GM19239 (cell line): Measurements from ENCODE around the gene HOXD12.
A peak's percentile ranks its signal among the peaks of the same experiment; 100 is the strongest.

Source experiments
- DNase-seq: peaks from one replicate; pipeline ENCODE4 v3.0.0; 2011; ENCODE audit warnings: low spot score; ENCODE audit not compliant: insufficient read length
- FAIRE-seq: peaks from 2 replicates; lab custom pipeline; 2011; peaks lifted over from hg19 to GRCh38; lab: Jason Lieb, UNC

Gene HOXD12

GRCh38 chr2:176128982-176129796 is 29.6 kb downstream of the HOXD12 start, which contains the start of gene HOXD8:
Gene HOXD8, plus strand, starts transcription at chr2:176129705. Its CDS starts 662 bp downstream, at chr2:176130367.
- DNase-seq = no peak
- no peak for FAIRE-seq

GRCh38 chr2:176129813-176130146 is 30.2 kb downstream of the HOXD12 start:
- FAIRE-seq = no peak
- DNase-seq = no peak

- FAIRE-seq = no peak
- no peak for DNase-seq
Observed at GRCh38 chr2:176130147-176130956, 30.8 kb downstream of the HOXD12 start.

GRCh38 chr2:176130957-176131847 is 31.6 kb downstream of the HOXD12 start:
- DNase-seq (no peak), FAIRE-seq (no peak)

DNA sequence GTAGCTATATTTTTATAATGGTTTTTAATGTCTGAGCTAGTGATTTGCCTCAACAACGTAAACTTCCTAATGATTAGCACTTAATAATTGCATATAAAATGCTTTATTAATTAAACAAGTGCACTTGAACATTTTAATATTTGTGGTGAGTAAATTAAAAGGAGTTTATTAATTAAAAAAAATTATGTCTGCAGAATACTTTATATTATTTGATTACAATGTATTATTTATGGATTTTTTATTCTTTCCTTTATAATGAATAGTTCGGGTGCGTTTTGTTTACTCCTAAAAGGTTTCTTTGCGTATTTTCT is 32.2 kb downstream of the HOXD12 start:
- no peak for FAIRE-seq
- DNase-seq = no peak

- peak; percentile 18 for FAIRE-seq
- DNase-seq = no peak
Observed at GRCh38 chr2:176132205-176133171, 32.9 kb downstream of the HOXD12 start.

GRCh38 chr2:176133389-176133788 is 33.8 kb downstream of the HOXD12 start:
- FAIRE-seq (no peak), DNase-seq (no peak)

DNA sequence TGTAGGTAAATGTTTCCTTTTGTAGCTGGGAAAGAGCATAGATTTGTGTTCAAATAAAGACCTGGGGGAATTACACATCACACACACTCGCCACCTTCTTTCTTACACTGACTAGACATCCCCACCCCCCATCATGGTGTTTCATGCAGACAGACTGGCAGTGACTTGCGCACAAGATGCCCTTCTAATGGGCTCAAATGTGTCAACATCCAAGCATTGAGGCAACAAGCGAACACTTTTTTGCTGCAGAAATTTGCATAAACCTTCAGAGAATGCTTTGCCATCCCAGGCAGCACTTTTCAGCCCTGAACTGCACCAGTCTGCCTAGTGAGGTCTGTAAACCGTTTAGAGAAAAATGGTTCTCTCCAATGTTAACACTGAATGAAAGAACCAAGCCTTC is 34.4 kb downstream of the HOXD12 start:
- no peak for DNase-seq
- no peak for FAIRE-seq

GRCh38 chr2:176135035-176135440 is 35.4 kb downstream of the HOXD12 start:
- FAIRE-seq (no peak), DNase-seq (no peak)

GRCh38 chr2:176136374-176137251 is 37.0 kb downstream of the HOXD12 start:
- no peak for DNase-seq

GRCh38 chr2:176137252-176137580 is 37.6 kb downstream of the HOXD12 start:
- no peak for DNase-seq
- no peak for FAIRE-seq

More at GRCh38 chr2:176136374-176137251, 37.0 kb downstream of the HOXD12 start:
- FAIRE-seq = no peak

GRCh38 chr2:176137906-176138305 is 38.3 kb downstream of the HOXD12 start:
- FAIRE-seq (no peak), DNase-seq (no peak)

GRCh38 chr2:176138526-176138922 is 38.9 kb downstream of the HOXD12 start:
- DNase-seq = no peak
- FAIRE-seq = no peak

DNA sequence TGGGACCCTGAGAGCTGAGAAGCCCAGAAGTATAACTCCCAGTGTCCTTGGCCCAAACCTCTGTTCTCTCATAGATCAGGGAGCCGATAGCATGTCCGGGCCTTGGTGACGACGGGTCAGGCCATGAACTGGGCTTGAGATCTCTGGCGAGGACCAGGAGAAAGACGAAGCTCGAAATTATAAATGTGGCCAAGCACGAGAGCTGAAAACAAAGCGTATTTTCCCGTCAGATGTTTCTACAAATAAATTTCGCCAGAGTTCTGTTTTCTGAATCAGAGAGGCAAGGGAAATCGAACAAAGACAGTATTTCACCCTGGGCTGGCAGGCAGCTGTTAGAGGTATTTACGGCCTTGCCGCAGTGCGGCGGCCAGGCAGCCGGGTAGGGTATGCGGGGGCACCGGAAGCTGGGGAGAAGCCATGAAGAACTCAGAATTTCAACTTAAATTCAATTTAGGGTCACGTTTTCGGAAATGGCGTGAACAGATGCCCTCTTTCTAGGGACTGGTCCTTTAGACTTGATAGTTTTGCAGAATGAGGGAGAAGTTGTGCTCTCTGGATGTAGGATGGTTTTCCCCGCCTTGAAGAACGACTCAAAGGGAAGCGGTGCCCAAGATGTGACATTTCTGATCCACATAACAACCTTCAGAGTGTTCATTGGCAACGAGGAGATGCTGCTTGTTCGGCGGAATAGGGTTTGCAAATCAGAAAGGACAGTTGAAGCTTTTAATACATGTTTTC is 39.5 kb downstream of the HOXD12 start:
- DNase-seq (no peak), FAIRE-seq (no peak)

GRCh38 chr2:176139661-176140512 is 40.3 kb downstream of the HOXD12 start:
- no peak for FAIRE-seq

GRCh38 chr2:176140513-176141317 is 41.1 kb downstream of the HOXD12 start:
- DNase-seq = peak; percentile 94
- no peak for FAIRE-seq

More at GRCh38 chr2:176139661-176140512, 40.3 kb downstream of the HOXD12 start:
- no peak for DNase-seq
